HFF-Myc (cell line): ENCODE measurements around the gene MIEN1.
"Not testable (repeated sequence)": the region's sequence is repeated elsewhere in the genome, so short reads cannot be mapped to it uniquely, and the experiment has no call there.

ENCODE experiments used
- DNase-seq: peaks from one replicate; pipeline ENCODE4 v3.0.0-alpha.2; 2011; ENCODE audit warnings: low read depth; ENCODE audit errors: extremely low read depth
- H3K4me3 ChIP-seq: replicated peaks from 2 replicates; pipeline ENCODE4 v1.5.1; 2011; ENCODE audit warnings: low read depth, mild to moderate bottlenecking, control low read depth, low read length
- CTCF ChIP-seq: IDR thresholded peaks from 2 replicates; pipeline ENCODE4 v1.5.1; 2012; ENCODE audit warnings: mild to moderate bottlenecking, low read depth, low read length, control low read depth; ENCODE audit errors: missing control alignments

The MIEN1 gene

DNA sequence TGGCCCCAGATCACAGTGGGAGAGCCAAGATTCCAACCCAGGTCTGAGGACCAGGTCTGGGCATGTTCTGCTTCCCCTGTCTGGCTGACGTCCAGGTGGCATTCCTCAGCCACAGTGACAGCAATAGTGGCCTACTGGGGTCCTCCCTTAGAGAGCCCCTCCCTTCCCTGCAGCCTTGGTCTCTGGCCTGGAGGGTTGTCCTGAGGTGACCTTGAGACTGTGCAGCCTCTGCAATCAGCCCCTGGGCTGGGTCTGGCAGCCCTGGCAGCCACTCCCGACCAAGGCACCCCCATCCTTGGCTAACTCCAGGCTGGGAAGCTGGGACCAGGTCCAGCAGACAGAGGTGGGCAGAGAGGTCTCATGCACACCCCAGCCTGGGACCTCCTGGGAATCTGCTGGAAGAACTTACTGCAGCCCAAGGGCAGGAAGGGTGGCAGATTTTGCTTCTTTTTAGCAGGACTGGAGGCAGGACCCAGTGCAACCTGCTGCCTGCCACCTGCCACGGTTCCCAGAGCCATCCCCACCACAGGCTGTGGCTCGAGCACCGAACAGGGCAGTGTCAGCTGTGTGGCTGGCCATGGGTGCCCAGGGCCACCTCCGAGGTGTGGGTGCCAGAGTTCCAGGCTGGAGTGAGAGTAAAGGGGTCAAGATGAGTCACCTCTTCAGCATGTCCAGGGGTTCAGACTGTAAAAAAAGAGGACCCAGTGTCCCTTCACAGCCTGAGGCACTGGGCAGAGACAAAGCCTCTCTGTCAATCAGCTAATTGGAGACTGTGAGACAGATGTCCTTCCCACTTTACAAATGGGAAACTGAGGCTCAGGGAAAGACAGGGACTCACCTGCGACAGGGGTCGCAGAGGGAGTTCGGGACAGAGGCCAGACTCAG, 20.0 kb upstream of the MIEN1 start:
- no peak for DNase-seq
- no peak overlapping the region for H3K4me3 ChIP-seq
- no peak for TF ChIP-seq CTCF

DNA sequence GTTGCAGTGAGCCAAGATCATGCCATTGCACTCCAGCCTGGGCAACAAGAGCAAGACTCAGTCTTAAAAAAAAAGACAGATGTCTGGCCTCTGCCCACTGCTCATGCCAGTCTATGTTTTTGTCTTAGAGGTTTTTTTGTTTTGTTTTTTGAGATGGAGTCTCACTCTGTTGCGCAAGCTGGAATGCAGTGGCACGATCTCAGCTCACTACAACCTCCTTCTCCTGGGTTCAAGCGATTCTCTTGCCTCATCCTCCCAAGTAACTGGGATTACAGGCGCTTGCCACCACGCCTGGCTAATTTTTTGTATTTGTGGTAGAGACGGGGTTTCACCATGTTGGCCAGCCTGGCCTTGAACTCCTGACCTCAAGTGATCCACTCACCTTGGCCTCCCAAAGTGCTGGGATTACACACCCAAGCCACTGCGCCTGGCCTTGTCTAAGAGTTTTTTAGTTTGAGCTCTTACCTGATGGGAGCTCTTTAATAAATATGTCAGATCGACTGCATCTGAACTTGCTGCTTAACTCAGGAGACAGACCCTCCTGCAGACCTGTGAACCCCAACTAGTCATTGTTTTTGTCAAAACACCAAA, 18.2 kb upstream of the MIEN1 start:
- not testable (repeated sequence) for DNase-seq, H3K4me3 ChIP-seq

DNA sequence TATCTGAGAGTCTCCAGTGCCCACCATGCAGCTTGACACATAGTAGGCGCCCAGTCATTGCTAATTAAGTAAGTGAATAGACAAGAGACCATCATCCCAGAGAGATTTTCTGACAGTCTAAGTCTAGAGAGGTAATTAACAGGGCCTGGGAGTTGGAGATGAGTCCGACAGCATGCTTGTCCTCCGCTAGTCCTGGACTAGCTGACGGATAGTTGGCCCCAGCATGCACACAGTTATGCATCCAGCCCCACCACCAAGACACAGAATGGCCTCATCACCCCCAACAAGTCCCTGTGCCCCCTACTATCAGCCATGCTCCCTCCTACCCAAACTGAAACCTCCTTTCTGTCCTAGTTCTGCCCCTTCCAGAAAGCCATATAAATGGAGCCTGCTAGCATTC, 17.4 kb upstream of the MIEN1 start:
- H3K4me3 ChIP-seq = no peak overlapping the region
- no peak for TF ChIP-seq CTCF
- DNase-seq = no peak

GRCh38 chr17:39746145-39746461, 15.8 kb upstream of the MIEN1 start:
- no peak for DNase-seq
- no peak overlapping the region for H3K4me3 ChIP-seq
- TF ChIP-seq CTCF = no peak

DNA sequence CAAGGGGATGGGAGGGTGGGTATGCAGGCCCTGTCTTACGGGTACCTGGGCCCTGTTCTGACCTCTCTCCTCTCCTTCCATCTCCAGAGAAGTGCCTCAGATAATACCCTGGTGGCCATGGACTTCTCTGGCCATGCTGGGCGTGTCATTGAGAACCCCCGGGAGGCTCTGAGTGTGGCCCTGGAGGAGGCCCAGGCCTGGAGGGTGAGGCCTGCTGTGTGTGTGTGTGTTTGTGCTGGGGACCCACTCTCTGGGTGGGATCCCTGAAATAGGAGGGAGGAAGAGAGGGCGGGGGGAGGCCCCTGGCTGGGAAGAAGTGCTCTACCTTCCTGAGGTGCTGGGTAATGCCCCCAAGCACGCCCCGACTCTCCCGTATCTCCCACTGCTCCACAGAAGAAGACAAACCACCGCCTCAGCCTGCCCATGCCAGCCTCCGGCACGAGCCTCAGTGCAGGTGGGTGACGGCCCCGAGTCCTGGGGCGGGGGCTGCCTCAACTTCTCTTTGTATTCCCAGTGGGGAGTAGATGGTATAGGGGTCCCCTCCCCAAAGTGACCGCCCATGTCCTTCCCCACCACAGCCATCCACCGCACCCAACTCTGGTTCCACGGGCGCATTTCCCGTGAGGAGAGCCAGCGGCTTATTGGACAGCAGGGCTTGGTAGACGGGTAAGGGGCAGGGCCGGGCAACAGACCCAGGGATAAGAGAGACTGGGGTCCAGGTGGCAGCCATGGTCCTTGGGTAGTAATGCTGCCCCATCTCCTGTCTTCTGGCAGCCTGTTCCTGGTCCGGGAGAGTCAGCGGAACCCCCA, 15.2 kb upstream of the MIEN1 start:
- TF ChIP-seq CTCF = no peak
- DNase-seq = no peak
- no peak overlapping the region for H3K4me3 ChIP-seq

DNA sequence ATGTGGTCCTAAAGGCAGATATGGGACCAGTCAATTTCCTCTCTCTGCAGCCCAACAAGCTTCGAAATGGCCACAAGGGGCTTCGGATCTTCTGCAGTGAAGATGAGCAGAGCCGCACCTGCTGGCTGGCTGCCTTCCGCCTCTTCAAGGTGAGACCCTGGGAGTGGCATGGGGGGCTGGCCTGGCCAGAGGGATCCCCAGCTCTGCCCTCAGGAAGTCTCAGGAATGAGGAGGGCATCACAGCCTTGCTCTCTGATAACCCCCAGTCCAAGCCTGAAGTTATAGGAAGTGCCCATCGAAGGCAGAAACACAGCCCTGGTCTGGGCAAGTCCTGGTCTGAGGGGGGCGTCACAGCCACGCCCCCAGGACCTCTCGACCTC, 14.5 kb upstream of the MIEN1 start:
- no peak for DNase-seq
- no peak overlapping the region for H3K4me3 ChIP-seq
- TF ChIP-seq CTCF = no peak
